Stimulated activated CD4-positive, alpha-beta T cell treated with anti-CD3 and anti-CD28 coated beads, Interleukin-12 subunit alpha, Interleukin-12 subunit beta, amount 100 ng/mL, for 48 hours (primary cell): ENCODE results near the gene SLC25A22.
A peak's percentile ranks its signal among the peaks of the same experiment; 100 is the strongest.

Source experiments
- DNase-seq, 3 donors: peaks; one replicate each; pipeline ENCODE4 v3.0.0-alpha.2; 2020; ENCODE audit warnings: low read depth in 2 of 3, low spot score in 1 of 3

SLC25A22 gene

GRCh38 chr11:791658-792534 is 6.2 kb downstream of the SLC25A22 start:
- DNase-seq, result no peak

DNA sequence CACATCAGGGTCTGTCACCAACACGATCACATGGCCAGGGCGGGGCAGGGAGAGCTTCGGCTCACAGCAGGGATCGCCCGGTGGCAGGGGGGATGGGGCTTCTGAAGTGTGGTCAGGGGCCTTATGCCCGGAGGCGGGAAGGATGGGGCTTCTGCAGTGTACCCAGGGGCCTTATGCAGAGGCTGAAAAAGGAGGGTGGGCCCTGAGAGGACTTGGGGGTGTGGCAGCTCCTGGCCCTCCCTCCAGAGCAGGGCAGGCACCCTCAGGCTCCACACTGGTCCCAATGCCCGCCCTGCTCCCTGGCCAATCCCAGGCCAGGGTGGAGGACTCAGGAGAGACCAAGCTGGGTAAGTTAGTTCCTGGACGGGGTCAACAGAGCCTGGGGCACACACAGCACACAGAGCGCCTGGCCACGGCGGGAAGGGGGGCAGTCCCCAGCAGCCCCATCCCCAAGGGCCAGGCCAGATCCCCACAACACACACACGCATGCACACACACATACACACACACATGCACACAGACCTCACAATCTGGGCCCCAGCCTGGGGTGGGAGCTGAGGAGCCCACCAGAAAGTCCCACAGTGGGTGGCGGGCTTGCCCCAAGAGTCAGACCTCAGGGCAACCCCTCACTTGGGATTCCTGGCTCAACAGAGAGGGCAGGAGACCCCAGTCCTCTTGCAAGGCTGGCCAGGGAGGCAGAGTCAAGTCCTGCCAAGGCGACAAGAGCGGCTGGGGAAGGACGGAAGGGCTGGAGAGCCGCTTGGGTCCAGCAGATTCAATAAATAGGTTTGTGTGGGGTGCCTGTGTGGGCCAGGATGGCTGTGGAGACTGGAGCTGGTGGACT is 7.1 kb downstream of the SLC25A22 start:
- no peak for DNase-seq

- DNase-seq, result peak in 1 of 3 donors; percentile 51
Observed at GRCh38 chr11:789943-790342, 8.1 kb downstream of the SLC25A22 start, which contains the start of gene CEND1. TSS of gene CEND1 (minus strand) at chr11:790090. CDS start at chr11:788576, 1,514 bp downstream.

DNA sequence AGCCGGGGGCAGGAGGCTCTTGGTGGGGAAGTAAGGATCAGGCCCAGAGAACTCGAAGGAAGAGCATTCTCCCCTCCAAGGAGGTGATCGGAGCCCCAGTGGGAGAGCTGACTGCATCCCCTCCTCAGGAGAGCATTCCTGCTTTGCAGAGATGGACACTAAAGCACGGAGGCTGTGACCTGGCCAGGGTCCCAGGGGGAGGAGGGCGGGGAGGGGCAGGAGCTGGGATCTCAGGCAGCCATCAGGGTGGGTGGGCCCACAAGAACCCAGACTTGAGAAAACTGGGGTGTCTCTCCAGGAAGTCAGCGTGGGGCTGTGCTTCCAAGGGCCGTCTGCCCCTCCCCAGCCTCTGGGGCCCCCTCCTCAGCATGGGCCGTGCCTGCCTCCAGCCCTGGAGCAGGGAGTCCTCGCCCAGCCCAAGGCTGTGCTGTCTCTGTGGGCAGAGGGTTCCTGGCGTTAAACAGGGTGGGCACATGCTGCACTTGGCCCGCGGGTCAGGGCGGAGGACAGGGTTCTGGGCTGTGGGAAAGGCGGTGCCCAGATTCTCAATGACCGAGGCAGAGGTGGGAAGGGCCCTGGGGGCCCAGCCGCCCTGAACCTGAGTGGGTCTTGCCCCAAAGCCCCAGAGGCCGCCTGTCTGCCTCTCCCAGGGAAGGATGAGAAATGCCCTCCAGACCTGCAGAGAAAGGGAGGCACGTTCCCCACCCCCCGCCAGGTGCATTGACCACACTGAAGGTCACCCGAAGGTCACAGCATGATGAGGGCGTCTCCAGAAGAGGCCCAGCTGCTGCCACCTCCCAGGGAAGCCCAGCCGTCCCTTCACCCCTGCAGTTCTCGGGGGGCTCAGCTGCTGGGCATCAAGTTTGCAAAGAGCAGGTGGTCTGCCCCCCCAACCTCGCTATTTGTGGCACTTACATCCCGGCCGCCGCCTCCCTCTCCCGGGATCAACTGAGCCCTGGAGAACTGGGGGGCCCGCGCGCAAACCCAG is 8.8 kb downstream of the SLC25A22 start:
- DNase-seq, result no peak

DNA sequence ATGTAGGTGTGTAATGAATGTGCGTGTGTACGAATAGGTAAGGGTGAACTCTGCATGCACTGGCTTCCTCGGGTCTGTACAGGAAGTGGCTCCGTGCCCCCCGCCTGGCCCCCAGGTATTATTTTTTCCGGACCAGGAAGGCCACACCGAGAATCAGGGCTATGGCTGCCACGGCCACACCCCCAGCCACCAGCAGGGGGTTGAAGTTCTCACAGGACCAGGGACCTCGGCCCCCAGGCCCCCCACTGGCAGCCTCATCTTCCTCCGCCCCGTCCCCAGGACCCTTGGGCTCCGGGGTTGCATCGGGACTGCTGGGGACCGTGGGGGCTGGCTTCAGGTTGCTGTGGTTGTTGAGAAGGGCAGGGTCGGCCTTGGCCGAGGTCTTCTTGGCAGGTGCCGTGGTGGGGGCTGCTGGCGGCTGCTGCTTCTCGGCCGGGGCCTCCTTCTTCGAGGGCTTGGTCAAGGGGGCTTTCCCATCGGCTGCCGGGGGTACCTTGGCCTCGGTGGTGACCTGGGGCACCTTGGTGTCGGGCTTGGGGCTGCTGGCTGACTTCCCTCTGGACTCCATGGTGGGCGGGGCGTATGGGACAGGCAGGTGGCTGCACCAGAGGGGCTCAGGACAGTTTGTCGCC is 10.0 kb downstream of the SLC25A22 start:
- no peak for DNase-seq

DNA sequence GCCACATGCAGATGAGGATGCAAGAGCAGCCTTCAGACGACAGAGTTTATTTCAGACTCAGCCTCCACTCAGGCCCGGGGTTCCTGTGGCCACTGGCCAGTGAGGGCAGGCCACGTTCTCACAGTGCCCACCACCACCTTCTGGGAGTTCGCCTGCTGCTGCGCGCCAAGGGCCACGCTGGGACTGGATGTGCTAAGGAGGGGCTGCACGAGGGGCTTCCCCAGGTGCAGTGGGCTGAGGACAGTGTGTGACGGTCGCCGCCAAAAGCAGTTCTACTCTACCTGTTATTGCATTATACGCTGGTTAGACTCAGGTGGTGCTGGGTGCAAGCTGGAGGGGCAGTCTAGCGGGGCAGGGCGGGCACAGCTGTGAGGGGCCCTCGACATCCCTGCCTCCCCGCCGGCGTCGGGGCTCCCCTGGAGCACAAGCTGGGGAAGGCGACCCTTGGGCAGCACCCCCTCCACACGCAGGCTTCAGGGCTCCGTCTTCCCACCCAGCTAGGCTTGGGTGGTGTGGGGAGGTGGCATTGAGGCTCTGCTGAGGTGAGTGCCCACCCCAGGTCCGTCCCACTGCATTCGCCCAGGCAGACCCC is 10.9 kb downstream of the SLC25A22 start:
- no peak for DNase-seq

- no peak for DNase-seq
Observed at GRCh38 chr11:786235-787083, 11.6 kb downstream of the SLC25A22 start.

- DNase-seq, result no peak
Observed at GRCh38 chr11:783581-784015, 14.5 kb downstream of the SLC25A22 start.

DNA sequence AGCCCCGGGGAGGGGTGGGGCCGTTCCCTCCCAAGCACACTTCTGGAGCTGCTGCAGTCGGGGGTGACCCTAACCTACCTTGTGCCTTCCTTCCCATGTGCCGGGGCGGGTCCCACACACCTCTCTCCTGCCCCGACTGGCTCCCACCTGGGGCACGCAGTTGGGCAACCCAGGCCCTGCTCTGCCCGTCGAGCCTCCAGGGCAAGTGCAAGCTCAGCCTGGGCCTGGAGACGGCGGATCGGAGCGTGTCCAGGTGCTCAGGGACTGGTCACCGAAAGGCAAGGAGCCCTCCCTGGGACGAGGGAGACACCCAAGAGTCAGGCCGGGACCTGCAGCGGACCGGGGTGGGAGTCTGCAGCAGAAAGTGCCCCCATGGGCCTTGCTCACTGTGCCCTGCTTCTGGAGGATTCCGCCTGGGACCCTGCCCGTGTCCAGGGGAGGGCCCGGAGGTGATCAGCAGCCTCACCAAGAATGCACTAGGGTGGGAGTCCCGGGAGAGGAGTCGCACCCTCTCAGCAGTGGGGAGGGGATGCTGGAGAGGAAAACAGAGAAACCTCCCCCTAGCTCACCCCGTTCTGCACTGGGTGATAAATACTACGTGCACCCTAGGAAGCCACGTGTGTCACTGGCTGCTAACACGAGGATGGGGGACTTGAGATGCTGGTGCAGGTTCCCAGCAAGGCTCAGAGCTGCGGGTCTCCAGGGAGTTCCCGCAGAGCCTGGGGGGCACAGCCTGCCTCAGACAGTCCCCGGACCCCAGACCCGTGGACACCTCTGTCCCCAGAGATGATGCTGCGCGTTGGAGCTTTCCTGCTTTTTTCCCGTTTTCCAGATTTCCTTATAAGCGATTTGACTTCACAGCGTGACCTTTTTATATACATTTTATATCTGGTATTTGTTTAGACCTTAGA is 15.6 kb downstream of the SLC25A22 start:
- DNase-seq, result no peak

DNA sequence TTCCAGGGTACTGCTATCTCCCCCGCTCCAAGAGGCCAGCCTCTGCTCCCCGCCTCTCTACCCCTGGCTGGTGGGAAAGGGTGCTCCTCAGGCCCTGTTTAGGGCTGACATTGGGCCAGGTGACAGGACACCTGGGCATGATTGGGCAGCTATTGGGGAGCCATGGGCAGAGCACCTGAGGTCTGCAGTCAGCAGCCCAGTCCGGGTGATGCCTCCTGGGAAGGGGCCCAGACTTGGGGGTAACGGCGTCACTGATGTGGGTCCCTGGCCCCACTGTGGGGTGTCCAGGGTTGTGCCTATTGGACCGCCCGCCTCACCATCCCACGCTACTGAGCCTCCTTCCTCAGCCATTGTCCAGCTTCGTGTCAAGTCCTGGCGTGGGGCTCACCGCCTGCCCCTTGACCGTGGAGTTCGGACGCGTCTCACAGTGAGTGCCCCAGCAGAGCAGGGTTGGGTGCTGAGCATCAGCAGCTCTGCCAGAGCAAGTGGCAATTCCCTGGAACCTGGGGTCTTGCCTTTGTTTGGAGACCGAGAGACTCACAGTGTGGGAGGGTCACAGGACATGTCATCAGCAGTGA is 18.0 kb downstream of the SLC25A22 start:
- no peak for DNase-seq

GRCh38 chr11:778976-779954 is 18.8 kb downstream of the SLC25A22 start:
- DNase-seq, result no peak

GRCh38 chr11:777288-778255 is 20.5 kb downstream of the SLC25A22 start, which contains the start of gene GATD1:
TSS of gene GATD1 (minus strand) at chr11:777487. CDS start at chr11:777462, 25 bp downstream.
- DNase-seq, result peak; percentile 88 to 95 (median 88)

- DNase-seq, result peak in 1 of 3 donors; percentile 36
Observed at GRCh38 chr11:776561-777287, 21.4 kb downstream of the SLC25A22 start.

DNA sequence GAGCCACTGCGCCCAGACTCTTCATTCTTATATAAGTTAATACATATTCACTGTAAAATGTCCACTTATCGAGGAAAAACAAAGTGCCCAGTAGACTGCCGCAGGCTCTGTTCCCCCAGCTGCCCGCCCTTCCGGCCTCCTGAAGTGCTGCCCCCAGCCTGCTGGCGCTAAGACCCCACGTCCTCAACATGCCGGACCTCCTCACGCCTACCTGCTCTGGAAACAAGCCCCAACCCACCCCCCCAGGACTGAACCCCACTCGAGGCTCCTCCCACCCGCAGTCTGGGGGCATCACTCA is 21.9 kb downstream of the SLC25A22 start:
- DNase-seq, result no peak
